Naive B cell (primary cell): ENCODE data around the gene BEGAIN. TPM values are rescaled to one million over a fixed set of nuclear protein-coding genes. Genes with fewer than 3 reads are reported as not detected.

Experiments
- ATAC-seq, 2 donors: fragments of 150-1000 bp; cut with Tn5 transposase; 2 replicates each; pipeline ENCODE4 v1.10.0; 2021; ENCODE audit warnings: low read depth in 2 of 2, mild to moderate bottlenecking in 2 of 2, moderate library complexity in 2 of 2
- DNase-seq: peaks from one replicate; pipeline ENCODE4 v3.0.0; 2022
- H3K27ac Mint-ChIP-seq, 6 donors: one replicate each; pipeline ENCODE4 v1.8.0; 2020 to 2022; ENCODE audit warnings: mild to moderate bottlenecking in 6 of 6, mixed read lengths in 6 of 6, moderate library complexity in 5 of 6, inconsistent platforms in 2 of 6
- H3K27me3 Mint-ChIP-seq, 3 donors: one replicate each; pipeline ENCODE4 v1.8.0; 2021 to 2022; ENCODE audit warnings: mixed read lengths in 3 of 3, mild to moderate bottlenecking in 1 of 3
- H3K36me3 Mint-ChIP-seq, 2 donors: one replicate each; pipeline ENCODE4 v1.8.0; 2020 to 2022; ENCODE audit warnings: mixed read lengths in 2 of 2, inconsistent platforms in 1 of 2, mild to moderate bottlenecking in 1 of 2
- H3K4me1 Mint-ChIP-seq, 3 donors: one replicate each; pipeline ENCODE4 v1.8.0; 2020 to 2022; ENCODE audit warnings: mixed read lengths in 3 of 3, inconsistent platforms in 1 of 3, mild to moderate bottlenecking in 1 of 3, moderate library complexity in 1 of 3
- H3K4me3 Mint-ChIP-seq, 8 donors: one replicate each; pipeline ENCODE4 v1.8.0; 2020 to 2022; ENCODE audit warnings: mild to moderate bottlenecking in 8 of 8, mixed read lengths in 8 of 8, moderate library complexity in 8 of 8, inconsistent platforms in 2 of 8
- H3K9me3 Mint-ChIP-seq, 7 donors: one replicate each; pipeline ENCODE4 v1.8.0; 2020 to 2022; ENCODE audit warnings: mixed read lengths in 7 of 7, mild to moderate bottlenecking in 5 of 7, inconsistent platforms in 2 of 7, moderate library complexity in 1 of 7
- polyA plus RNA-seq, 6 donors: library from polyadenylated mRNA; unstranded; fragments of 300-500 nt; fragmentation: Illumina TruSeq; gene quantifications; one replicate each; pipeline ENCODE4 v1.2.3, GENCODE V29; 2021; ENCODE audit warnings: low read depth in 6 of 6

BEGAIN gene
- polyA plus RNA-seq, 6 donors from 2014 or later: 0.55 to 1.2 (median 0.92) TPM; not detected in 3

GRCh38 chr14:100603341-100604120 is 16.3 kb upstream of the BEGAIN start:
- Mint-ChIP-seq H3K9me3 (peaks cover 17 to 32% (median 26%) of the 10 kb centered on the region in 7 donors), H3K36me3 (peaks cover 0 to 34% of the 10 kb centered on the region in 2 donors), H3K27me3 (peaks cover 21 to 27% (median 27%) of the 10 kb centered on the region in 3 donors), H3K4me3 (no peak overlapping the region), H3K4me1 (peaks cover 4 to 5% (median 5%) of the 10 kb centered on the region in 3 donors), H3K27ac (no peak overlapping the region)
- ATAC-seq (no peak), DNase-seq (no peak)

- Mint-ChIP-seq H3K27me3 (peaks cover 20 to 32% (median 20%) of the 10 kb centered on the region in 3 donors), H3K4me1 (peaks cover 4 to 5% (median 5%) of the 10 kb centered on the region in 3 donors), H3K4me3 (no peak overlapping the region), H3K27ac (no peak overlapping the region), H3K9me3 (peaks cover 17 to 32% (median 26%) of the 10 kb centered on the region in 7 donors), H3K36me3 (peaks cover 0 to 34% of the 10 kb centered on the region in 2 donors)
- ATAC-seq: no peak
- DNase-seq: no peak
These were observed 15.5 kb upstream of the BEGAIN start for GRCh38 chr14:100602621-100603230.

- no peak overlapping the region for H3K27ac Mint-ChIP-seq
- H3K4me1 Mint-ChIP-seq: peaks cover 4 to 5% (median 5%) of the 10 kb centered on the region in 3 donors
- DNase-seq (no peak), ATAC-seq (no peak)
- peaks cover 20 to 37% (median 24%) of the 10 kb centered on the region in 3 donors for H3K27me3 Mint-ChIP-seq
- no peak overlapping the region for H3K4me3 Mint-ChIP-seq
- peaks cover 0 to 34% of the 10 kb centered on the region in 2 donors for H3K36me3 Mint-ChIP-seq
- peaks cover 17 to 32% (median 26%) of the 10 kb centered on the region in 7 donors for H3K9me3 Mint-ChIP-seq
These were observed 14.7 kb upstream of the BEGAIN start for GRCh38 chr14:100601914-100602313.

- Mint-ChIP-seq H3K4me1 (peaks cover 4 to 5% (median 5%) of the 10 kb centered on the region in 3 donors), H3K27ac (no peak overlapping the region), H3K9me3 (peaks cover 17 to 32% (median 24%) of the 10 kb centered on the region in 7 donors), H3K36me3 (peaks cover 0 to 34% of the 10 kb centered on the region in 2 donors), H3K27me3 (peaks cover 17 to 29% (median 20%) of the 10 kb centered on the region in 3 donors), H3K4me3 (no peak overlapping the region)
- ATAC-seq (no peak), DNase-seq (no peak)
These were observed 13.8 kb upstream of the BEGAIN start for GRCh38 chr14:100601064-100601463.

GRCh38 chr14:100599981-100600380 is 12.8 kb upstream of the BEGAIN start:
- DNase-seq (no peak), ATAC-seq (no peak)
- H3K27ac Mint-ChIP-seq: peak overlapping the region in 1 of 6 donors; percentile 31
- H3K27me3 Mint-ChIP-seq: peaks cover 20 to 29% (median 22%) of the 10 kb centered on the region in 3 donors
- peaks cover 17 to 32% (median 24%) of the 10 kb centered on the region in 7 donors for H3K9me3 Mint-ChIP-seq
- peaks cover 4 to 5% (median 5%) of the 10 kb centered on the region in 3 donors for H3K4me1 Mint-ChIP-seq
- peak overlapping the region in 1 of 8 donors; percentile 30 for H3K4me3 Mint-ChIP-seq
- H3K36me3 Mint-ChIP-seq: peaks cover 0 to 34% of the 10 kb centered on the region in 2 donors

GRCh38 chr14:100594625-100594951 is 7.4 kb upstream of the BEGAIN start:
- H3K27ac Mint-ChIP-seq: peak overlapping the region in 1 of 6 donors; percentile 68
- peaks cover 0 to under 1% (median 0%) of the 10 kb centered on the region in 3 donors for H3K4me1 Mint-ChIP-seq
- H3K9me3 Mint-ChIP-seq: peaks cover 0 to 7% (median 0%) of the 10 kb centered on the region in 7 donors
- ATAC-seq (no peak), DNase-seq (no peak)
- peaks cover 33 to 61% (median 45%) of the 10 kb centered on the region in 3 donors for H3K27me3 Mint-ChIP-seq
- H3K36me3 Mint-ChIP-seq: no peaks in the 10 kb centered on the region
- no peak overlapping the region for H3K4me3 Mint-ChIP-seq

GRCh38 chr14:100593751-100594624 is 6.8 kb upstream of the BEGAIN start:
- peaks cover 31 to 62% (median 48%) of the 10 kb centered on the region in 3 donors for H3K27me3 Mint-ChIP-seq

GRCh38 chr14:100592972-100593371 is 5.8 kb upstream of the BEGAIN start:
- no peak overlapping the region for H3K27ac Mint-ChIP-seq
- ATAC-seq: no peak

More at GRCh38 chr14:100593751-100594624, 6.8 kb upstream of the BEGAIN start:
- Mint-ChIP-seq H3K27ac (peak overlapping the region in 1 of 6 donors; percentile 68), H3K36me3 (no peaks in the 10 kb centered on the region), H3K4me3 (peak overlapping the region in 1 of 8 donors; percentile 77), H3K9me3 (peaks cover 0 to 2% (median 0%) of the 10 kb centered on the region in 7 donors), H3K4me1 (no peaks in the 10 kb centered on the region)
- DNase-seq (no peak), ATAC-seq (no peak)

GRCh38 chr14:100592461-100592891 is 5.3 kb upstream of the BEGAIN start:
- ATAC-seq (no peak), DNase-seq (no peak)
- H3K4me3 Mint-ChIP-seq: no peak overlapping the region
- peaks cover 29 to 65% (median 60%) of the 10 kb centered on the region in 3 donors for H3K27me3 Mint-ChIP-seq
- no peaks in the 10 kb centered on the region for H3K36me3 Mint-ChIP-seq
- no peak overlapping the region for H3K27ac Mint-ChIP-seq
- no peaks in the 10 kb centered on the region for H3K9me3 Mint-ChIP-seq
- H3K4me1 Mint-ChIP-seq: peaks cover 0 to 2% (median 0%) of the 10 kb centered on the region in 3 donors

More at GRCh38 chr14:100592972-100593371, 5.8 kb upstream of the BEGAIN start:
- Mint-ChIP-seq H3K4me1 (peaks cover 0 to 2% (median 0%) of the 10 kb centered on the region in 3 donors), H3K36me3 (no peaks in the 10 kb centered on the region), H3K9me3 (no peaks in the 10 kb centered on the region), H3K27me3 (peaks cover 32 to 66% (median 57%) of the 10 kb centered on the region in 3 donors), H3K4me3 (no peak overlapping the region)
- DNase-seq: no peak

- peak overlapping the region in 1 of 8 donors; percentile 56 for H3K4me3 Mint-ChIP-seq
- peaks cover 0 to 2% (median 0%) of the 10 kb centered on the region in 3 donors for H3K4me1 Mint-ChIP-seq
- H3K36me3 Mint-ChIP-seq: no peaks in the 10 kb centered on the region
- no peak overlapping the region for H3K27ac Mint-ChIP-seq
- ATAC-seq (no peak), DNase-seq (no peak)
- H3K27me3 Mint-ChIP-seq: peaks cover 24 to 61% (median 60%) of the 10 kb centered on the region in 3 donors
- no peaks in the 10 kb centered on the region for H3K9me3 Mint-ChIP-seq
These were observed 4.5 kb upstream of the BEGAIN start for GRCh38 chr14:100591453-100592371.

- H3K27me3 Mint-ChIP-seq: peaks cover 24 to 65% (median 62%) of the 10 kb centered on the region in 3 donors
- no peaks in the 10 kb centered on the region for H3K36me3 Mint-ChIP-seq
- DNase-seq (no peak), ATAC-seq (no peak)
- no peak overlapping the region for H3K27ac Mint-ChIP-seq
- no peak overlapping the region for H3K4me3 Mint-ChIP-seq
- no peaks in the 10 kb centered on the region for H3K9me3 Mint-ChIP-seq
- H3K4me1 Mint-ChIP-seq: peaks cover 0 to 2% (median 0%) of the 10 kb centered on the region in 3 donors
These were observed 3.7 kb upstream of the BEGAIN start for GRCh38 chr14:100590726-100591452.
